Dendritic cell treated with granulocyte-macrophage colony-stimulating factor and Interleukin-4, amounts not matched to agents 40 ng/mL and 50 ng/mL, for 4 days (primary cell): ENCODE data around the gene MCM7.

ENCODE experiments used
- H3K27ac Mint-ChIP-seq: one replicate; pipeline ENCODE4 v1.8.0; 2022; ENCODE audit warnings: mild to moderate bottlenecking, mixed read lengths
- H3K27me3 Mint-ChIP-seq: one replicate; pipeline ENCODE4 v1.8.0; 2022; ENCODE audit warnings: mild to moderate bottlenecking, mixed read lengths
- H3K36me3 Mint-ChIP-seq: one replicate; pipeline ENCODE4 v1.8.0; 2022; ENCODE audit warnings: low read depth, mixed read lengths
- H3K4me1 Mint-ChIP-seq: one replicate; pipeline ENCODE4 v1.8.0; 2022; ENCODE audit warnings: low read depth, mixed read lengths
- H3K4me3 Mint-ChIP-seq: one replicate; pipeline ENCODE4 v1.8.0; 2022; ENCODE audit warnings: mild to moderate bottlenecking, moderate library complexity, mixed read lengths
- H3K9me3 Mint-ChIP-seq: one replicate; pipeline ENCODE4 v1.8.0; 2022; ENCODE audit warnings: mixed read lengths
- intact Hi-C: fragments of 100-400 bp; cut with micrococcal nuclease; formaldehyde crosslinking; loops from one replicate; pipeline ENCODE4 v1.15.0; 2022

The MCM7 gene

DNA sequence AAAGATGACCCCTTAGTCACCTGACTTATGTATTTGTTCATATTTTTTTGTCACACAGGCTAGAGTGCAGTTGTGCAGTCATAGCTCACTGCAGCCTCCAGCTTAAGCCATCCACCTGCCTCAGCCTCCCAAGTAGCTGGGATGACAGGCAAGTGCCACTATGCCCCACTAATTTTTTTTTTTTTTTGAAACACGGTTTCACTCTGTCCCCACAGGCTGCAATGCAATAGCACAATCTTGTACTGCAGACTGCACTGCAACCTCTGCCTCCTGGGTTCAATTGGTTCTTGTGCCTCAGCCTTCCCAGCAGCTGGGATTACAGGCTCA lies 27.4 kb upstream of the MCM7 start:
- peaks cover 19% of the 10 kb centered on the region for H3K27me3 Mint-ChIP-seq
- no peak overlapping the region for H3K4me3 Mint-ChIP-seq
- H3K36me3 Mint-ChIP-seq, result peaks cover 11% of the 10 kb centered on the region
- intact Hi-C loops, result no loop called here
- H3K27ac Mint-ChIP-seq, result peak overlapping the region; percentile 99
- peaks cover 45% of the 10 kb centered on the region for H3K4me1 Mint-ChIP-seq
- no peaks in the 10 kb centered on the region for H3K9me3 Mint-ChIP-seq

DNA sequence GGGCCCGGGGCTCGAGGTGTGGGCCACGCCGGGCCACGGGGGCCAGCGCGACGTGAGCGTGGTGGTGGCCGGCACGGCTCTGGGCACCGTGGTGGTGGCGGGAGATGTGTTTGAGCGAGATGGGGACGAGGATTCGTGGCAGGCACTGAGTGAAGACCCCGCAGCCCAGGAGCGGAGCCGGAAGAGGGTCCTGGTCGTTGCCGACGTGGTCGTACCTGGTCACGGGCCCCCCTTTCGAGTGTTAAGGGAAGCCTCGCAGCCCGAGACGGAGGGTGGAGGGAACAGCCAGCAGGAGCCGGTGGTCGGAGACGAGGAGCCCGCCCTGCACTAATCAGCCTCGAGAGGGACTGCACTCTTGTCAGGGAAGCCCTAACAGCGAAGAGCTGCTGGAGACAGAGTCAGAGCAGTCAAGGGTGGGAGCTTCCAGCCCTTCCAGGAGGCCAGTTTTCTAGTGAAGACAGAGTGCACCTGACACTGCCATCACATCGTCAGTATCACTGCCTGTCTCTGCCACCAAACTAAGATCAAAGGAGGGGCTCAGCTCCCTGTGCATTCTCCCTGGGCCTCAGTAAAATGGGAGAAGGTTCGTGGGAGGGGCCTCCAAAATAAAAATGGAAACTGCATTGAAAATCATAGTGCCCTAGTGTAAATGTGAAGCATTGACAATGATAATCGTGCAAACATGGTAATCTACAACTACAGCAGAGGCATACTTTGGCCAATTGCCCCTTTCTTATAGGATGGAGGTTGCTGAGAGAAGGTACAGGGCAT lies 26.9 kb upstream of the MCM7 start:
- Mint-ChIP-seq H3K9me3 (no peaks in the 10 kb centered on the region), H3K4me3 (peak overlapping the region; percentile 98), H3K27me3 (peaks cover 19% of the 10 kb centered on the region), H3K27ac (peak overlapping the region; percentile 99), H3K36me3 (peaks cover 13% of the 10 kb centered on the region), H3K4me1 (peaks cover 45% of the 10 kb centered on the region)
- intact Hi-C loops, result loop anchor here (1.0 to 2.0 kb wide), 3 partner anchors 9 to 47 kb away; partner anchors contain the start of genes AP4M1, CNPY4, MCM7 and TAF6

DNA sequence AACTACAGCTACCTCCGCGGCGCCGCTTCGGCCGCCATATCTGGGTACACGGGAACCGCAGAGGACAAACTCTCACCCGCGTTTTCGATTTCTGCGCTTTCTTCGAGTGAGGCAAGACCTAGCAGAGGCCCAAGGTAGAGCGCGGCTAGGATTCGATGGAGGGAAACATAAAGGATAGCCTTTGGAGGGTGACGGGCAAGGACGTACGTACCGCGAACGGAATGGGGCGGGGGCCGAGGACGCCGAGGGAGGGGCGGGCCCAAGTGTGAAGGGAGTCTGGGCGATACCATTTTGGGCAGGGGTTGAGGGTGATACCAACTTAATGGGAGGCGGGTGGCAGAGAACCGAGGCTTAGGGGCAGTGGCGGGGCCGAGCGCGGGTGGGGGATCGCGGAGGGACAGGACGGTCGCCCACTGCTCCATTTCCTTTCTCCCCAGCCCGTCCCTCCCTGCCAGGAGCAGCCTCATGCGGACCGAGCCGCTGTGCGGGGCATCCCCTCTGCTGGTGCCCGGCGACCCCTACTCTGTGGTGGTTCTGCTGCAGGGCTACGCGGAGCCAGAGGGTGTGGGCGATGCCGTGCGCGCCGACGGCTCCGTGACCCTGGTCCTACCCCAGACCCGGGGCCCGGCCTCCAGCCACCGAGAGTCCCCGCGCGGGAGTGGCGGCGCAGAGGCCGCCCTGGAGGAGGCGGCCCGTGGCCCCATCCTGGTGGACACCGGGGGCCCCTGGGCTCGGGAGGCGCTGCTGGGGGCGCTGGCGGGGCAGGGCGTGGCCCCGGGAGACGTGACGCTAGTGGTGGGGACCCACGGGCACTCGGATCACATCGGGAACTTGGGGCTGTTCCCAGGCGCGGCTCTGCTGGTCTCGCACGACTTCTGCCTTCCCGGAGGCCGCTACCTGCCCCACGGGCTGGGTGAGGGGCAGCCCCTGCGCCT lies 26.0 kb upstream of the MCM7 start, which contains the start of gene MBLAC1:
MBLAC1 (plus strand) TSS at position 37 of the 935 bp plus-strand sequence; CDS start at position 466, 429 bp downstream.
- Mint-ChIP-seq H3K27ac (peak within 1 kb of the TSS; percentile 99), H3K27me3 (peaks cover 17% of the 10 kb centered on the region), H3K9me3 (no peaks in the 10 kb centered on the region), H3K4me3 (peak within 1 kb of the TSS; percentile 98), H3K4me1 (peaks cover 48% of the 10 kb centered on the region), H3K36me3 (peaks cover 20% of the 10 kb centered on the region)
- intact Hi-C loops, result loop anchor here (1.0 to 2.0 kb wide), 3 partner anchors 8 to 46 kb away; partner anchors contain the start of genes AP4M1, CNPY4, MCM7 and TAF6

DNA sequence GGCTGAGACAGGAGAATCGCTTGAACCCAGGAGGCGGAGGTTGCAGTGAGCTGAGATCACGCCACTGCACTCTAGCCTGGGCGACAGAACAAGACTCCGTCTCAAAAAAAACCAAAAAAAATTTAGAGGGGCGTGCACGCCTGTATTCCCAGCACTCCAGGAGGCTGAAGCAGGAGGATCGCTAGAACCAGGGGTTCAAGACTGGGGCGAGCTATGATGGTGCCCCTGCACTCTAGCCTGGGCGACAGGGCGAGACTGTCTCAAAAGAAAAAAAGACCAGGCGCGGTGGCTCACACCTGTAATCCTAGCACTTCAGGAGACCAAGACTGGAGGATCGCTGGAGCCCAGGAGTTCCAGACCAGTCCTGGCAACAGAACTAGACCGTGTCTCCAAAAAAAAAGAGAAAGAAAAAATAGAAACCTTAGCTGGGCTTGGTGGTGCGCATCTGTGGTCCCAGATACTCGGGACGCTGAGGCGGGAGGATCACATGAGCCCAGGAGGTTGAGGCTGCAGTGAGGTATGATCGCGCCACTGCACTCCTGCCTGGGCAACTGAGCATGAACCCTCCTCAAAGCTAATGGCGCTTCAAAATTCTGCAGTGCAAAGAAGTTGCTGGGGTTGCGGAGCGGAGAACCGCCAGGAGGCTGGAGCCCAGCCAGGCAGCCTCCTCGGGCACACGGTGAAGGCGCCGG lies 25.2 kb upstream of the MCM7 start:
- Mint-ChIP-seq H3K9me3 (no peaks in the 10 kb centered on the region), H3K27me3 (peaks cover 16% of the 10 kb centered on the region), H3K27ac (peak overlapping the region; percentile 99), H3K4me3 (peak overlapping the region; percentile 98), H3K36me3 (peaks cover 20% of the 10 kb centered on the region), H3K4me1 (peaks cover 49% of the 10 kb centered on the region)
- intact Hi-C loops, result loop anchor here (2.0 kb wide), 2 partner anchors 26 to 46 kb away; partner anchors contain the start of genes AP4M1, MCM7 and ZNF3

DNA sequence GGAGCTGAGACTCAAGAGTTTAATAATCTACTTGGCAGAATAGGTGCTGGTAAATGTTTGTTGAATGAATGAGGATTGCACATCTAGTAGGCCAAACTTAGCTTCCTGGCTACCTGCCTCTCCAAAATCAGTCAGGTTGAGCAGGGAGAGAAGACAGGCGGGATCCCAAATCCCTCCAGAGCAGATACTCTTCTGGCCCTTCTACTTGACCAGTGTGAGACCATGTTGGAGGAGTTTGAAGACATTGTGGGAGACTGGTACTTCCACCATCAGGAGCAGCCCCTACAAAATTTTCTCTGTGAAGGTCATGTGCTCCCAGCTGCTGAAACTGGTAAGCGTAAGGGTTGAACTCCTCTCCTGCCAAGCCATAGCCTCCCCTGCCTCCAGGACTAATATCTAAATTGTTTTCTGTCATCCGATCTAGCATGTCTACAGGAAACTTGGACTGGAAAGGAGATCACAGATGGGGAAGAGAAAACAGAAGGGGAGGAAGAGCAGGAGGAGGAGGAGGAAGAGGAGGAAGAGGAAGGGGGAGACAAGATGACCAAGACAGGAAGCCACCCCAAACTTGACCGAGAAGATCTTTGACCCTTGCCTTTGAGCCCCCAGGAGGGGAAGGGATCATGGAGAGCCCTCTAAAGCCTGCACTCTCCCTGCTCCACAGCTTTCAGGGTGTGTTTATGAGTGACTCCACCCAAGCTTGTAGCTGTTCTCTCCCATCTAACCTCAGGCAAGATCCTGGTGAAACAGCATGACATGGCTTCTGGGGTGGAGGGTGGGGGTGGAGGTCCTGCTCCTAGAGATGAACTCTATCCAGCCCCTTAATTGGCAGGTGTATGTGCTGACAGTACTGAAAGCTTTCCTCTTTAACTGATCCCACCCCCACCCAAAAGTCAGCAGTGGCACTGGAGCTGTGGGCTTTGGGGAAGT lies 23.4 kb upstream of the MCM7 start:
- peak overlapping the region; percentile 99 for H3K27ac Mint-ChIP-seq
- H3K9me3 Mint-ChIP-seq, result no peaks in the 10 kb centered on the region
- intact Hi-C loops, result no loop called here

DNA sequence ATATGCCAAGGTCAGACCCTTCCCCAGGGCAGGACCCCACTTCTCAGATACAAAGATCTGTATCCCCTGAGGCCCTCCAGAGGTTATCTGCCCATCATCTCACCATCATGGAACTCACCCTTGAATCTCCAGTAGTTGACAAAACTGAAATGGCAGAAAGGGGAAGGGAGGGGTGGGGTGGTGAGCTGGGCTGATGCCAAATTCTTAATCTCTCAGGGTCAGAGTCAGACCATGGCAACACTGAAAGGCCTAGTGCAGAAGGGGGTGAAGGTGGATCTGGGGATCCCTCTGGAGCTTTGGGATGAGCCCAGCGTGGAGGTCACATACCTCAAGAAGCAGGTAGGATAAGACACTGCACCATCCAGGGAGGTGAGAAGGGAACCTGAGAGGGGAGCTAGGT lies 21.4 kb upstream of the MCM7 start:
- Mint-ChIP-seq H3K4me1 (peaks cover 64% of the 10 kb centered on the region), H3K27me3 (no peaks in the 10 kb centered on the region), H3K36me3 (peaks cover 33% of the 10 kb centered on the region), H3K4me3 (no peak overlapping the region), H3K9me3 (no peaks in the 10 kb centered on the region), H3K27ac (peak overlapping the region; percentile 35)
- intact Hi-C loops, result no loop called here

More for the DNA sequence above, 23.4 kb upstream of the MCM7 start:
- Mint-ChIP-seq H3K4me1 (peaks cover 54% of the 10 kb centered on the region), H3K27me3 (peaks cover 10% of the 10 kb centered on the region), H3K4me3 (peak overlapping the region; percentile 5), H3K36me3 (peaks cover 22% of the 10 kb centered on the region)

DNA sequence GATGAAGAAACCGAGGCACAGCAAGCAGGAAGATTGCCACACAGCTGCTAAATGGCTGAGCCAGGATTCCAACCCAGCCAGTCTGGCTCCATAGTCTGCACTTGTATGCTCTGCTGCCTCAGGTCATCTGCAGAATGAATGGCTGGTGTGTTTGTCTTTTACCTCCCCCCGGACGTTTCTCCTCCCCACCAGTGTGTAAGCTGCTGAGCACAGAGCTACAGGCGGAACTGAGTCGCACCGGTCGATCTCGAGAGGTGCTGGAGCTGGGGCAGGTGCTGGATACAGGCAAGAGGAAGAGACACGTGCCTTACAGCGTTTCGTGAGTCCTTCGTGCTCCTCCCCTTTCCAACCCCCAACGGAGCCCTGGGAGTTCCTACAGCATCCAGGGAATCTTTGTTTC lies 20.9 kb upstream of the MCM7 start:
- peaks cover 31% of the 10 kb centered on the region for H3K36me3 Mint-ChIP-seq
- intact Hi-C loops, result no loop called here

DNA sequence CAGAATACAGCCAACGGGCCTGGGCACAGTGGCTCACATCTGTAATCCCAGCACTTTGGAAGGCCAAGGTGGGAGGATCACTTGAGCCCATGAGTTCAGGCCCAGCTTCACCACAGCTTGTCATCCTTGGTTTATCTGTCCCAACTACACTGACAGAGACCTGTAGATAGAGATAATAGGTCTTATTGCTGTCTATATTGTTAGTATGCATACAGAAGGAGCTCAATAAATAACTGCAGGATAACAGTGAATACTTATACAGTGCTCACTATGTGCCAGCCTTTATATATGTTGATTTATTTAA lies 19.5 kb upstream of the MCM7 start:
- H3K9me3 Mint-ChIP-seq, result no peaks in the 10 kb centered on the region
- intact Hi-C loops, result no loop called here
- peaks cover 22% of the 10 kb centered on the region for H3K36me3 Mint-ChIP-seq

More for the DNA sequence above, 20.9 kb upstream of the MCM7 start:
- Mint-ChIP-seq H3K4me3 (no peak overlapping the region), H3K9me3 (no peaks in the 10 kb centered on the region), H3K27ac (peak overlapping the region; percentile 35), H3K4me1 (peaks cover 64% of the 10 kb centered on the region), H3K27me3 (no peaks in the 10 kb centered on the region)

DNA sequence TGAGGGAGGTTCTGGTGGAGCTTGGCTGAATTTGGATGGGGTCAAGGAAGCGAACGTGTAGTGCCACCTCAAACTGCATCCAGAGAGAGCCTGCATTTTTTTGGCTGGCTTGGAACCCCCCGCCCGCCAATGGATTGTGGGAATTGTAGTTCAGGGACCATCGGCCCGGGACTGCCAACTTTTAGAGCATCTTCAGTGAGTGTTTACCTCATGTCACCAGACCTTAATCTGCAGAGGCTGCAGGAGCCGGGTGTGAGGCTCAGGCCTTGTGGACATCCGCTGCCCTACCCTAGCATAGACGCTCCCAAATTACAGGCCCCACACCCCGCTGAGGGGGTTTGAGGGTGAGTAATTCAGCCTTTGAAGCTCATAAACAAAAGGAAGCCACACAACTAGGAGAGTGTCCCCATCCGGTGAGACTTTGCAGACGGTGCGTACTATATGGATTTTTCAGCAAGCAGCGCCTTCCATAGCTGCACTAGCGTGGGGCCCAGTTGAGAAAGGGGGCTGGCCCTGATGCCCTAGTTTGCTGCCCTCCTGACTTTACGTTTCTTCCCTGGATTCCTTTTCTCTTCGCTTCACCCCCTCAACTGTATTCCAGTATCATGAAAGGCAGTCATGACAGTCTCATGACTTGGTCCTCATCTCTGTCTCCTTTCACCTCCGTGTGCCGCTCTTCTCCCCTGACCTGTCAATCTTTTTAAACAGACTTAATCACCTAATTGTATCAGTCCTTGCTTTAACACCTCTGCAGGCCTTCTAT lies 19.0 kb upstream of the MCM7 start:
- H3K4me3 Mint-ChIP-seq, result peak overlapping the region; percentile 100
- intact Hi-C loops, result loop anchor here (1.0 to 2.0 kb wide), 2 partner anchors 7 to 19 kb away; partner anchors contain the start of genes AP4M1 and MCM7
- H3K4me1 Mint-ChIP-seq, result peaks cover 55% of the 10 kb centered on the region
- no peaks in the 10 kb centered on the region for H3K27me3 Mint-ChIP-seq
- H3K27ac Mint-ChIP-seq, result peak overlapping the region; percentile 97
- H3K36me3 Mint-ChIP-seq, result peaks cover 27% of the 10 kb centered on the region
- no peaks in the 10 kb centered on the region for H3K9me3 Mint-ChIP-seq

More for the DNA sequence above, 19.5 kb upstream of the MCM7 start:
- Mint-ChIP-seq H3K27ac (peak overlapping the region; percentile 97), H3K27me3 (no peaks in the 10 kb centered on the region), H3K4me3 (peak overlapping the region; percentile 100), H3K4me1 (peaks cover 60% of the 10 kb centered on the region)

DNA sequence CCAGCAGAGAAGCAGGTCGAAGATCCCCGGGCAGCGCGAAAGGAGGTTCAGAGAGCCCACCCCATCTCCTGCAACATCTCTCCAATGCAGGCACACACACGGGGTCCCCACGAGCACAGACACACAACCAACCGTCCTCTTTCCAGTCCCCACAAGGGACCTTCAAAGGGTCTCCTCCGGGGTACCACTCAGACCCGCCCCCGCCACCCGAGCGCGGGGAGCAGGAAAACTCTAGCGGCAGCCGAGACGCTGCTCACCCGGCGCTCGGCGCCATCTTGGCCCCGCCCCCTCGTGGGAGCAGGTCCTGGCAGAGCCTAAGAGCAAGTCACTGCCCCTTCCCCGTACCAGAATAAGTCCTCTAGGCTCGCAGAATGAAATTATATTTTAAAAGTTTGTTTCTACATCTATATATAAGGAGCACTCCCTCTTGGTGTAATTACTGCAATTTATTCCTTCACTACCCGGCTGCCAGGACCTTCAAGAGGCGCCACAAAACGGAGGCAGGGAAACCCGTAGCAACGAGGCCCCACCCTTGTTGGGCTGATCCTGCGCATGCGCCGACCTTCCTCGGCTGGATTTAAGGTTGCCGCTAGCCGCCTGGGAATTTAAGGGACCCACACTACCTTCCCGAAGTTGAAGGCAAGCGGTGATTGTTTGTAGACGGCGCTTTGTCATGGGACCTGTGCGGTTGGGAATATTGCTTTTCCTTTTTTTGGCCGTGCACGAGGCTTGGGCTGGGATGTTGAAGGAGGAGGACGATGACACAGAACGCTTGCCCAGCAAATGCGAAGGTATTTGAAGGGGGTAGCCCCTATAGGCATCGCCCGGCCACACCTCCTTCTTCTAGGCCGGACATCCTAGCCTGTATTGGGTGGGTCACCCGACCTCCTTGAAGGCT lies 18.1 kb upstream of the MCM7 start, which contains the start of the genes CNPY4 and TAF6:
CNPY4 (plus strand) TSS at position 563 of the 898 bp plus-strand sequence; CDS start at position 674, 111 bp downstream.
TAF6 (minus strand) TSS at position 287 of the 898 bp plus-strand sequence. CDS start 5,149 bp downstream, outside the sequence.
- no peaks in the 10 kb centered on the region for H3K9me3 Mint-ChIP-seq
- H3K36me3 Mint-ChIP-seq, result peaks cover 35% of the 10 kb centered on the region
- H3K4me1 Mint-ChIP-seq, result peaks cover 46% of the 10 kb centered on the region
- peak within 1 kb of the TSS; percentile 100 for H3K4me3 Mint-ChIP-seq
- H3K27me3 Mint-ChIP-seq, result no peaks in the 10 kb centered on the region
- intact Hi-C loops, result loop anchor here (1.0 to 2.0 kb wide), 2 partner anchors 8 to 19 kb away; partner anchors contain the start of genes AP4M1 and MCM7
- H3K27ac Mint-ChIP-seq, result peak within 1 kb of the TSS; percentile 97

DNA sequence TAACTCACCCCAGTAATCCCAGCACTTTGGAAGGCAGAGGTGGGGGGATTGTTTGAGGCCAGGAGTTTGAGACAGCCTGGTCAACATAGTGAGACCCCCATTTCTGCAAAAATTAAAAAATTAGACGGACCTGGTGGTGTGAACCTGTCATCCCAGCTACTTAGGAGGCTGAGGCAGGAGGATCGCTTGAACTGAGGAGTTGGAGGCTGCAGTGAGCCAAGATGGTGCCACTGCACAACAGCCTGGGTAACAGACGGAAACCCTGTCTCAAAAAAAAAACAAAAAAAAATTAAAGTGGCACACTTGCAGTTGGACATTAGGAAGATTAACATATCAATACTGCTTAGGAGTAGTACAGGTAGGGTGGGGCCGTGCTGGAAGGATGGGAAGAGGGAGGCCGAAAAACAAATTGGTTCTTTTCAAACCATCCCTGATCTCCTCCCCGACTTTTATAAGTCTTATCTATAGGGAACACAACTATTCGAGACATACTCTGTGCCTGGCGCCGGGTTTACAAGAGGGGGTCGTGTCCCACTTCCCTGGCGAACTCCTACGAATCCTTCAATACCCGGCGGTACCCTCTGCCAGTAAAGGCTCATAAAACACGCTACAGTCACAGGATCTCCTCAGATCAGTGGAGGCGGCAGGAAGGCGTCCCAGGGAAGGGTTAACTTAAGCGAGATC lies 17.3 kb upstream of the MCM7 start:
- intact Hi-C loops, result loop anchor here (1.0 to 2.0 kb wide), 2 partner anchors 9 to 18 kb away; partner anchors contain the start of genes AP4M1 and MCM7
- peaks cover 43% of the 10 kb centered on the region for H3K36me3 Mint-ChIP-seq
- H3K4me3 Mint-ChIP-seq, result peak overlapping the region; percentile 100
- H3K4me1 Mint-ChIP-seq, result peaks cover 44% of the 10 kb centered on the region
- H3K27me3 Mint-ChIP-seq, result no peaks in the 10 kb centered on the region
- H3K9me3 Mint-ChIP-seq, result no peaks in the 10 kb centered on the region
- peak overlapping the region; percentile 97 for H3K27ac Mint-ChIP-seq
